IPS DF 6.9 (cell line): ENCODE data around the gene CLMN.
"Not testable (repeated sequence)": the region's sequence is repeated elsewhere in the genome, so short reads cannot be mapped to it uniquely, and the experiment has no call there.

Experiments
- DNase-seq: peaks from one replicate; pipeline ENCODE4 v3.0.0-alpha.2; 2013; ENCODE audit warnings: low read depth, low spot score
- H3K27ac ChIP-seq: one replicate; pipeline ENCODE4 v1.5.1; 2013; ENCODE audit warnings: low read length, control low read depth
- H3K27me3 ChIP-seq: 2 replicates; pipeline ENCODE4 v1.6.1; 2013; ENCODE audit warnings: mild to moderate bottlenecking, low read length; ENCODE audit not compliant: control insufficient read depth, insufficient read depth
- H3K36me3 ChIP-seq: 2 replicates; pipeline ENCODE4 v1.6.1; 2013; ENCODE audit warnings: low read length; ENCODE audit not compliant: control insufficient read depth, insufficient read depth
- H3K4me1 ChIP-seq: 2 replicates; pipeline ENCODE4 v1.6.1; 2013; ENCODE audit warnings: low read length; ENCODE audit not compliant: control insufficient read depth, insufficient read depth
- H3K4me3 ChIP-seq: 2 replicates; pipeline ENCODE4 v1.5.1; 2013; ENCODE audit warnings: mild to moderate bottlenecking, low read length
- H3K9me3 ChIP-seq: 2 replicates; pipeline ENCODE4 v1.6.1; 2013; ENCODE audit warnings: low read length, inconsistent platforms; ENCODE audit not compliant: control insufficient read depth, insufficient read depth
- WGBS: extraction: QIAGEN DNeasy Blood & Tissue Kit; methylation state at CpG from one replicate; pipeline ENCODE4 v1.1.7; 2013; ENCODE audit warnings: mixed read lengths, missing lambda C conversion rate; ENCODE audit not compliant: insufficient read length, insufficient coverage; 5-methylcytosine and 5-hydroxymethylcytosine counted together

The CLMN gene

DNA sequence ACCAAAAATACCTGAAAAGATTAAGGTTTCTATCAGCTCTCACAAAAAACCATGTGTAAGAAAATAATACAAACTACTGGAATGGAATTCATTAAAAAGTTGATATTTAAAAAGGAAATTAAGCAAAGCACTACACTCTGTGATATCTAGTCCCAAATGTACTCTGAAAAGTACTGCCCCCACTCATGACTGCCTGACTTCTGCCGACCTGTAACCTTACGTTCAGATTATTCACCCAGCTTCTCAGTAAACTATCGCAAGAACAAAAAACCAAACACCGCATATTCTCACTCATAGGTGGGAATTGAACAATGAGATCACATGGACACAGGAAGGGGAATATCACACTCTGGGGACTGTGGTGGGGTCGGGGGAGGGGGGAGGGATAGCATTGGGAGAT, 181.3 kb downstream of the CLMN start:
- not testable (repeated sequence) for DNase-seq, H3K9me3 ChIP-seq, H3K4me1 ChIP-seq, H3K27me3 ChIP-seq, H3K27ac ChIP-seq, H3K4me3 ChIP-seq, H3K36me3 ChIP-seq
- no CpG with 5 or more reads among the region's 5 CpGs for WGBS

DNA sequence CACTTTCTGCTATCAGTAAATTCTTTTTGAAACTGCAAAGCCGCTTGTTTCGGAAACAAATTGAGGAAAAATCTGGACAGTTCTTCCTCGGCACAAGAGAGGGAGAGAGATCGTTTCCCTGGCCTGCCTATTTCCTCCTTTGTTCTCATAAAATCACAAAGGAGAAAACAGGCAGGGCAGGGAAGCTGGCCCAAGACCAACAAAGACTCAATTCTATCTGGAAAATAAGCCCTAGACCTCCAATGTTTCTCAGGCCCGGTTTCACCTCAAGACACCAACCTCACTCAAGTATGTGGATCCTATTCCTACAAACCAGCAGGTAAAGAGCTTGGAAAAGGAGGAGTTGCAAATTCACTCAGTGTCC, 181.9 kb downstream of the CLMN start:
- H3K27ac ChIP-seq, result no peak overlapping the region
- WGBS, result no CpG with 5 or more reads among the region's 5 CpGs
- no peak for DNase-seq
- H3K9me3 ChIP-seq, result no peaks in the 10 kb centered on the region
- H3K27me3 ChIP-seq, result no peaks in the 10 kb centered on the region
- no peaks in the 10 kb centered on the region for H3K4me1 ChIP-seq
- no peaks in the 10 kb centered on the region for H3K36me3 ChIP-seq
- no peak overlapping the region for H3K4me3 ChIP-seq

DNA sequence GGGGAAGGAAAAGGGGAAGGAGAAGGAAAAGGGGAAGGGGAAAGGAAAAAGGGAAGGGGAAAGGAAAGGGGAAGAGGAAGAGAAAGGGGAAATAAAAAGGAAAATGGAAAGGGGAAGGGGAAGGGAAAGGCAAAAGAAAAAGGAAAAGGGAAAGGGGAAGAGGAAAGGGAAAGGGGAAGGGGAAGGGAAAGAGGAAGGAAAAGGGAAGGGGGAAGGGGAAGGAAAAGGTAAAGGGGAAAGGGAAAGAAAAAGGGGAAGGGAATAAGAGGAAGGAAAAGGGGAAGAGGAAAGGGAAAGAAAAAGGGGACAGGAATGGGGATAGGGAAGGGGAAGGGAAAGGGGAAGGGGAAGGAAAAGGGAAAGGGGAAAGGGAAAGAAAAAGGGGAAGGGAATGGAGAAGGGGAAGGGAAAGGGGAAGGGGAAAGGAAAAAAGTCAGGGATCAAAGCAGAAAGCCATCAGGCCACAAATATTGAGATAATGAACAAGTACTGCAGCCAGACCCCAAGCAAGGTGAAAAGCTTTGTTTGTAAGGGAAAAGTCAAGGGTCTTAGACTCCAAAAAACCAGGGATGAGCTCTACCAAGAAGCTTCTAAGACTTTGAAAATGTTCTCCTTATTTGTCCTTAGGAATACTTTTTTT, 182.4 kb downstream of the CLMN start:
- Histone ChIP-seq H3K27me3 (no peaks in the 10 kb centered on the region), H3K9me3 (no peaks in the 10 kb centered on the region), H3K36me3 (no peaks in the 10 kb centered on the region), H3K4me1 (no peaks in the 10 kb centered on the region), H3K4me3 (no peak overlapping the region), H3K27ac (no peak overlapping the region)
- DNase-seq, result no peak

DNA sequence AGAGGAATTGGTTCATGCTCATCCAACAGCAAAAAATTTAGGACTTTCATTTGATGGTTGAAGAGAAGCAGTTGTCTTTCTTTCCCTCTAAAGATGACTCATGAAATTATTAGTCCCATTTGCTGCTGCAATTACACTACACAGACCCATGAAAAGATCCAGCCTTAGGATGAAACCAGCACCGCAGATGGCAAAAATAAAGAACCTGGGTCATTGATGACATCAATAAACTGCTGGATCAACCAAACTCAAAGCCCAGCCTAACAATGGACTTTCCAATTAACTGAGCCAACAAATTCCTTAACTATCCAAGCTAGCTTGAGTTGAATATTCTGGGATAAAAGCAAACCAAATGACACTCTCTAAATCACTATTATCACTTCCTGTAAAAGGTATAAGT, 183.1 kb downstream of the CLMN start:
- DNase-seq, result no peak
- H3K4me3 ChIP-seq, result no peak overlapping the region
- H3K27ac ChIP-seq, result no peak overlapping the region
- no peaks in the 10 kb centered on the region for H3K27me3 ChIP-seq
- WGBS, result no CpG with 5 or more reads among the region's 1 CpG
- H3K9me3 ChIP-seq, result no peaks in the 10 kb centered on the region
- no peaks in the 10 kb centered on the region for H3K36me3 ChIP-seq
- H3K4me1 ChIP-seq, result no peaks in the 10 kb centered on the region

DNA sequence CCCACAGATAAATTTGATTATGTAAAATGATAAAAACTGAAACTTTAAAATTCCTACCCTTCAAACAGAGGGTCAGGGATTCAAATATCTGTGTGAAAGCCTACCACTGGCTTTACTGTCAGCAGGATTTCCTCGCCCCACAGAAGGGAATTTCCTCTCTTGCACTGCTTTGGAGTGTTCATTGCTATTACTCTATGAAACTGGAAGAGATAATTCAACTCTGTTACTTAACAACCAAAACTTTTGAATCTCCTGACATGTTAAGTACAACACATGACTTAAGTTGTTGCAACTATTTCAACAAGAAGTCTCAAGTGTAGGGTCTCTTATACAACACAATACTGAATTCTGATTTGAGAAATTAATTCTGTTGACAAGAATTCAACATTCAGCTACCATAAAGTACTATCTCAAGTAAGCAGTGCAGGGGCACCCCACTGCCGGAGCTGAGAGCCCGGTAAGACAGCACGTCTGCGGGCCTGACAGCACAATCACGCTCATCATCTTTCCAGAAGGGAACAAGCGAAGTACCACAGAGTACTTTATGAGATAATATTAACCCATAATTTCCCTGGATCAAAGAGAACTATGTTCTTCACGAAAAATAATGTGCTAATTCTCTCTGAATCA, 185.3 kb downstream of the CLMN start:
- Histone ChIP-seq H3K27ac (no peak overlapping the region), H3K9me3 (no peaks in the 10 kb centered on the region), H3K4me3 (no peak overlapping the region), H3K4me1 (no peaks in the 10 kb centered on the region), H3K27me3 (no peaks in the 10 kb centered on the region), H3K36me3 (no peaks in the 10 kb centered on the region)
- no CpG with 5 or more reads among the region's 8 CpGs for WGBS
- no peak for DNase-seq

DNA sequence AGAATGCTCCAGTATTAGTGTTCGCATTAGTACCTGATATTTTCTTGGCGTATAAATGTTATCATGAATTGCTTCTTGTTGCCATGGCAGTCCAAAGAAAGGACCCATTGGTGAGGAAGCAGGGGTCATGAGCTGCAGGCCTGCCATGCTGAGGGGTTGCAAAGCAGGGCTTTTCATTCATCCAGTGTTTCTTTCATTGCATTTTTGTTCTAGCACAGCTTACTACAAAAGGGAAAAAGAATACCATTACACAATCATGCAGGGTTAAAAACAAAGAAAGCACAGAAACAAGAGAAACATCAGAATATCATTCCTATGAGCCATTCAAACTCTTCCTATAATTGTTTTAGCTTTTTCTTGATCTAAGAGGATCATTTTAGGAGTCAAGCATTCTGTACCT, 186.4 kb downstream of the CLMN start:
- Histone ChIP-seq H3K27me3 (no peaks in the 10 kb centered on the region), H3K9me3 (no peaks in the 10 kb centered on the region), H3K27ac (no peak overlapping the region), H3K36me3 (no peaks in the 10 kb centered on the region), H3K4me1 (no peaks in the 10 kb centered on the region), H3K4me3 (no peak overlapping the region)
- DNase-seq, result no peak
- no CpG with 5 or more reads among the region's 2 CpGs for WGBS

DNA sequence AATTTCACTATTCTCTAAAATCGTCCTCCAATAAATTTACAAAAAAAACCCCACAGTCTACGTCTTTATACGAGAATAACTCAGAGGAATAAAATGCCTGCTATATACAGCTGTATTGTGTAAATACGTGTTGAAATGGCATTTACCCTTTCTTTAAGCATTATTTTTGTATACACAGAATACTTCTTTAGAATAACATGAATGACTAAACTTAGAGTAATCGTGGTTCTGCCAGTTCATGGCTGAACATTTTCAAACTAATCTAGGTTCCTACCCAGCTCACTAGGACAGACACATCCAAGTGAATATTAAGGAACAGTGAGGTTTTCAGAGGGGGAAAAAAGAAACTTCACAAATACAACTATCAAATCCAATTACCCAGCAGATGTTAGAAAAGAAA, 186.9 kb downstream of the CLMN start:
- 100% methylated on average over 3 of the region's 5 CpGs for WGBS
- no peaks in the 10 kb centered on the region for H3K9me3 ChIP-seq
- H3K27me3 ChIP-seq, result no peaks in the 10 kb centered on the region
- no peaks in the 10 kb centered on the region for H3K36me3 ChIP-seq
- no peak overlapping the region for H3K4me3 ChIP-seq
- no peak overlapping the region for H3K27ac ChIP-seq
- DNase-seq, result no peak
- no peaks in the 10 kb centered on the region for H3K4me1 ChIP-seq
